PFSK-1 (cell line): ENCODE results near the gene SOX12.

ENCODE experiments used
- FOXP2 ChIP-seq: optimal IDR thresholded peaks from 2 replicates; pipeline ENCODE3; 2011; ENCODE audit warnings: borderline replicate concordance, control low read depth, inconsistent platforms; ENCODE audit not compliant: insufficient read depth; ENCODE audit errors: extremely low read length, extremely low read depth
- POLR2AphosphoS5 ChIP-seq: IDR thresholded peaks from 2 replicates; pipeline ENCODE4 v1.6.1; 2012; ENCODE audit warnings: low read depth, mild to moderate bottlenecking, control low read depth, low read length, moderate library complexity
- SIN3A ChIP-seq: IDR thresholded peaks from 2 replicates; pipeline ENCODE4 v1.6.1; 2012; ENCODE audit warnings: mild to moderate bottlenecking, low read length, moderate library complexity, borderline replicate concordance; ENCODE audit not compliant: insufficient read depth
- TAF1 ChIP-seq: IDR thresholded peaks from 2 replicates; pipeline ENCODE4 v1.6.1; 2012; ENCODE audit warnings: low read length, control low read depth, borderline replicate concordance; ENCODE audit not compliant: insufficient read depth
- TF ChIP-seq, protein P1 (sequence below), 2 experiments: IDR thresholded peaks; 2 replicates each; pipeline versions ENCODE4 v1.6.1 to v1.8.0; 2011 to 2012; ENCODE audit warnings: low read depth in 2 of 2, low read length in 2 of 2, control low read depth in 1 of 2, inconsistent platforms in 1 of 2, mild to moderate bottlenecking in 1 of 2, moderate library complexity in 1 of 2; ENCODE audit not compliant: insufficient read depth in 1 of 2

DNA sequence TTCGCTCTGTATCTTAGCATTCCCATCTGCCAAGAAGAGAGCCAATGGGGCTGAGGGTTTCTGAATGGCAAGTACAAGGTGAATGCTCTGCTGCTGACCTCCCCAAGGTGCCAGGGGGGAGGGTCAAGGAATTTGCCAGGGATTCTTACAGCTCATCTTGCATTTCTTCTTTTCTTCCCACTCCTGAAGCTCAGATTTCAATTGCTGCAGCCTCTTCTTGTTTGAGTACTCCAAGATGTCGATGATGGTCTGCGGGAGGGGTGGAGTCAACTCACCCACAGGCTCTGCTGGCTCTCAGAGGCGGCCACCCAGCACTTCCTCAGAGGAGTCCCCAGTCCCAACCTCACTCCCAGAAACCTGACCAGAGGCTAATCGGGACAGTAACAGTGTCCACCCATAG is 47.2 kb upstream of the SOX12 start:
- no peak for TF ChIP-seq POLR2AphosphoS5
- no peak for TF ChIP-seq FOXP2
- no peak for TF ChIP-seq TAF1
- no peak for TF ChIP-seq SIN3A
- TF ChIP-seq, protein P1, sequence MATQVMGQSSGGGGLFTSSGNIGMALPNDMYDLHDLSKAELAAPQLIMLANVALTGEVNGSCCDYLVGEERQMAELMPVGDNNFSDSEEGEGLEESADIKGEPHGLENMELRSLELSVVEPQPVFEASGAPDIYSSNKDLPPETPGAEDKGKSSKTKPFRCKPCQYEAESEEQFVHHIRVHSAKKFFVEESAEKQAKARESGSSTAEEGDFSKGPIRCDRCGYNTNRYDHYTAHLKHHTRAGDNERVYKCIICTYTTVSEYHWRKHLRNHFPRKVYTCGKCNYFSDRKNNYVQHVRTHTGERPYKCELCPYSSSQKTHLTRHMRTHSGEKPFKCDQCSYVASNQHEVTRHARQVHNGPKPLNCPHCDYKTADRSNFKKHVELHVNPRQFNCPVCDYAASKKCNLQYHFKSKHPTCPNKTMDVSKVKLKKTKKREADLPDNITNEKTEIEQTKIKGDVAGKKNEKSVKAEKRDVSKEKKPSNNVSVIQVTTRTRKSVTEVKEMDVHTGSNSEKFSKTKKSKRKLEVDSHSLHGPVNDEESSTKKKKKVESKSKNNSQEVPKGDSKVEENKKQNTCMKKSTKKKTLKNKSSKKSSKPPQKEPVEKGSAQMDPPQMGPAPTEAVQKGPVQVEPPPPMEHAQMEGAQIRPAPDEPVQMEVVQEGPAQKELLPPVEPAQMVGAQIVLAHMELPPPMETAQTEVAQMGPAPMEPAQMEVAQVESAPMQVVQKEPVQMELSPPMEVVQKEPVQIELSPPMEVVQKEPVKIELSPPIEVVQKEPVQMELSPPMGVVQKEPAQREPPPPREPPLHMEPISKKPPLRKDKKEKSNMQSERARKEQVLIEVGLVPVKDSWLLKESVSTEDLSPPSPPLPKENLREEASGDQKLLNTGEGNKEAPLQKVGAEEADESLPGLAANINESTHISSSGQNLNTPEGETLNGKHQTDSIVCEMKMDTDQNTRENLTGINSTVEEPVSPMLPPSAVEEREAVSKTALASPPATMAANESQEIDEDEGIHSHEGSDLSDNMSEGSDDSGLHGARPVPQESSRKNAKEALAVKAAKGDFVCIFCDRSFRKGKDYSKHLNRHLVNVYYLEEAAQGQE (IDR thresholded peaks at IDR 0.05; ENCODE audit: insufficient read depth in 1 of 2, low read depth in 2 of 2, low read length in 2 of 2): no peak
